GM18511 (cell line): ENCODE results near the gene PICALM.

Source experiments
- ATAC-seq: cut with Tn5 transposase; IDR thresholded peaks from one replicate; pipeline ENCODE4 v1.9.1; 2021; ENCODE audit warnings: mild to moderate bottlenecking, moderate library complexity; ENCODE audit not compliant: unreplicated experiment

The PICALM gene

GRCh38 chr11:86081455-86081854, 12.6 kb upstream of the PICALM start:
- ATAC-seq = no peak

DNA sequence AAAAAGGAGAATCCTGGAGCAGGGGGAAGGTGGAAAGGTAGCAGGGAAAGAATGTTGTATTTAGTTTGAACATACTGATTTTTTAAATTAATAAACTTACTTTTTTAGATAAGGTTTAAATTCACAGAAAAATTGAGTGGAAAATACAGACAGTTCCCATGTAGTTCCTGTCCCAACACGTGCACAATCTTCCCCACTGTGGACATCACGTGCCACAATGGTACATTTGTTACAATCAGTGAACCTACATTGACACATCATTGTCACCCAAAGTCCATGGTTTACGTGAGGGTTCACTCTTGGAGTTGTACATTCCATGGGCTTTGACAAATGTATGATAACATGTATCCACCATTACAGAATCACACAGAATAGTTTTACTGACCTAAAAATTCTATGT, 10.5 kb upstream of the PICALM start:
- no peak for ATAC-seq

DNA sequence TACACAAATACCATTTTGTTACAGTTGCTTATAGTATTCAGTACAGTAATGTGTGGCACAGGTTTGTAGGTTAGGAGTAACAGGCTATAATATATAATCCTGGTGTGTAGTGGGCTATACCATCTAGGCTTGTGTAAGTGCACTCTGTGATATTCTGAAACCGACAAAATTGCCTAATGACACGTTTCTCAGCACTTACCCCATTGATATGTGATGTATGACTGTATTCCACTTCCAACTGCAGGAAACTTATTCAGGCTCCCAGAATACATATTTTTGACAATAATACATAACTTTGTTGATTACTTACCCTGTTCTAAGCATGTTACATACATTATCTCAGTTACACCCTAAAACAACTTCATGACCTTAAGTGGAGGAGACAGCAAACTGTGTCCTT, 5.1 kb upstream of the PICALM start:
- no peak for ATAC-seq

- ATAC-seq = no peak
Observed at GRCh38 chr11:86072211-86072610, 3.3 kb upstream of the PICALM start.

DNA sequence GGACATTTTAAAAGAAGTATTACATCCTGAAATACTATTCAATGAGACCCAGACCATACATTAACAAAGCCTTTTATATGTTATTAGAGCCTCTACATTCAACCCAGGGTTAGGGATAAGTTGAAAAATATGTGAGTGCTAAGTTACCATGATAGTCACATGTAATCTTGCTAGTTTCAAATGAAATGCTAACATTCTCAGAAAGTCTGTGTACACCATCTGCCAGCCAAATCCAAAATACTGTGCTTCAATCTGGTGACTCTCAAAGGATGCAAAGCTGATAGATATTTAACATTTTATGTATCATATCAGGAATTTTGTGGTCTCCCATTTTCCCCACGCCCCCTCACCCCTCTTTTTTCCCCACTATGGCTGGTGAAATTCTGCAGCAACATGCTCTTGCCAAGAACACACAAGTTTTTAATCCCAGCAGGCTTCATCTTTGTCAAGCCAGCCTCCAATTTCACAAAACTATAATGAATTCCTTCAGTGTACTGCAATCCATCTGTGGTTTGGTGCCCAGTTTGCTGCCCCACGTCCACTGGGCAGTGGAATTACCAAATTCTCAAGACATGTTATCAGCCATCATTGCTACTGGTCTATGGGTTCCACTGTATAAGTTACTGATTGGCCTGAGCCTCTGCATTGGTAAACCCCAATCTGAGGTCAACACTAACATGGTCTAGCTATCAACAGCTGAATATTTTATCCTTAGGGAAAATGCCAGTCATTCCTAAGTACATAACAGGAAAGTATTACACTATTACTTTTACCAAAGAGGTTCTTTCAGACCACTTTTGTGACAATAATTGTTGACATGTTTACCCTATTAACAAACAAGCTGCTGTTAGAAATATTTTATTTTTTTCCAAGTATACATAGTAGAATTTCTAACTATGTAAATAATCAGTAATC, 1.5 kb upstream of the PICALM start:
- ATAC-seq = no peak

DNA sequence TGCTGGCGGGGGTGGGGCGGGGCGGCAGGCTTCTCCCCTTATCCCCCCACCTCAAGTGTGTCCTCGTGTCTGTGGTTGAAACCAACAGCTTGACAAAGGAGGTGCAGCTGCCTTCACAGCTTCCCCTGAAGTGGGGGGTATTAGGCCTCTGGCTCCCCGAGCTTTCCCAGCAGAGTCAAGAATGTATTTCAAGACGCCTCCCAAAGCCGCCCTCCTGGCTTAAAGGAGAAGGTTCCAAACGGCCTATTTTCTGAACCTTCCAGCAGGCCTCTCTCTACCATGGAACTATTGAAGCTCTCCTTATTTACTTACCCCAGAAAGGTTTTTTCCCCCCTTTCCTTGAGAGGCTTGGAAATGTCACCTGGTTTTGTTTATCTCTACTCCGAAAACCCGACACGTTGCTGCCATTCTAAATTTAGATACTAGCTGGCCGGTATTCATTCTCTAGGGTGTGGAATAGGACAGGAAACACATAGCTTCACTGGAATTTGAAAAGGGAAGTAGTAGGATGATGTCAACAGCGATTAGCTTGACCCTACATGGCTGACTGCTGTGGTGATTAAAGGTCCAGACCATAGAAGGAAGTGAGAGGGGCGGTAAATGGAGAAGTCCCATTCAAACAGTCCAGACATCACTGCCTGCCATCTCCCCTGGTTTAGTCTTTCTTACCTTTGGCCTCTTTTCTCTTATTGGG, 671 bp upstream of the PICALM start:
- peak; percentile 72 for ATAC-seq

DNA sequence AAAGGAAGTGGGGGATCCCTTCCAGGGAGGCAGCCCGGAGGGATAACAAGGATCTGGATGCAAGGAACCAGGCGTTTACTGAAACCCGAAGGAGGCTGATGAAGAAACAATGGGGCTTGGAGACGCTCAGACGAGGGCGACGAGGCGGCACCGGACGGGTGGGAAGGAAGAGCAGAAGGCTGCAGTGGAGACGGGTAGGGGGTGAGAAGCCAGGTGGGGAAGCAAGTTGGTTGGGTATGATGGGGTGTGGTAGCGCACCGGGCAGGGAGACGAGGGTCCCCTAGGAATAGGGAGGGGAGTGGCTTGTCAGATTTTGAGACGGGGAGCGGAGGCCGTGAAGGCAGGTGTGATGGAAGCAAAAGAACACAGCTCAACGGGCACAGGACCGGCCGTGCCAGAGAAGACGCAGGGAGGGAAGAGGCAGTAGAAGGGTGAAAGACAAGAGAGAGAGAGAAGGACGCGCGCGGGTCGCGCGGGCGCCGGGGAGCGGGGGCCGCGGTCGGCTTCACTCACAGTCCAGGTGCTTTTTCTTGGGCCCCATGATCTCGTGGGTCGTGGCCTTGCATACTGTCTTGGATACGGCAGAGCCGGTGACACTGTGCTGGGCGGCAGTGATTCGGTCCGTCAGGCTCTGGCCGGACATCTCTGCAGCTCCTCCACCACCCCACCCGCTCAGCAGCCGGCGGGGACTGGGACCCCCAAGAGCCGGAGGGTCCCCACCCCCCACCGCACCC, 579 bp downstream of the PICALM start:
- ATAC-seq = peak; percentile 10

DNA sequence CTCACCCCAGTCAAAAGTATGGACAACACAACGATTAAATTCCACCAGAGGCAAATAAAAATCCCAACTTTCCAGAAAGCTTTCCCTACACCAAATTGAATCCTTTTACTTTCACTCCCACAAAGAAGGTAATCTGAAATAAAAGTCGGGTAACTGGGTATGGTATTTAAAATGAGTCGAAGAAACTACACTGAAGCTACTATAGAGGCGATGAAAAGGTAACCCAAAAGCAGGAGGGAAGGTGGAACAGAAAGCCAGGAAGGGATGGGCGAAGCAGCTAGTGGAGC, 1.1 kb downstream of the PICALM start:
- no peak for ATAC-seq

- ATAC-seq = no peak
Observed at GRCh38 chr11:86067009-86067850, 1.7 kb downstream of the PICALM start.

DNA sequence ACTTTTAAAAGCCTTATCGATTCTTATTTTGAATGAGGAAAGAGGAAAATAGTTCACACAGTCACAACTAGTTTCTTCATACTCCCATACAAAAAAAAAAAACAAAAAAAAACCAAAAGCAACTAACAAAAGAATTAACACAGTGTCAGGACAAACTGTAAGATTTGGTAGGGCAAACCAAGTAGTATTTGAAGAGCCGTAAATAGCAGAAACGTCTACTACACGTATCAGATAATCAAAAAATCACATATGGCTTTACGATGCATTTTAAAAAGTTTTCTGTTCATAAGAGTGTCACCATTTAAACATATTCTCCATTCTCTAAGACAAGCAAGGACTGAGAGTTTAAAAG, 2.3 kb downstream of the PICALM start:
- no peak for ATAC-seq

- no peak for ATAC-seq
Observed at GRCh38 chr11:86066033-86066432, 2.9 kb downstream of the PICALM start.

DNA sequence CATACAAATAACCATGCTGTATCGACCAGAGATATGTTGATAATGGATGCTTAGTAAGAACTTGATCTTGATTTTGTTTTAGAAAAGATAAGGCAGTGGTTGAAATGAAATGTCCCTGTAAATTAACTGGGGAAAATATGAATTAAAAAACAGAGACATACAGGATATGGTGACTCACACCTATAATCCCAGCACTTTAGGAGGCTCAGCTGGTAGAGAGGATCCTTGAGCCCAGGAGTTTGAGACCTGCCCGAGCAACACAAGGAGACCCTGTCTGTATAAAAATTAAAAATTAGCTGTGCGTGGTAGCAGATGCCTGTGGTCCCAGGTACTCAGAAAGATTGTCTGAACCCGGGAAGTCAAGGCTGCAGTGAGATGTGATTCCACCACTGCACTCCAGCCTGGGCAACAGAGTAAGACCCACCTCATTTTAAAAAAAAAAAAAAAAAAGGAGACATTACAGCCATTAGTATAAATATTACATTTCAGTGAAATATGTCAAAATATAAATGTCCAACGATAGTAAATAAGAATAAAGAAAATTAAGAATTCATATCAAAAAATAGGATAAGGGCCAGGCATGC, 4.6 kb downstream of the PICALM start:
- no peak for ATAC-seq

DNA sequence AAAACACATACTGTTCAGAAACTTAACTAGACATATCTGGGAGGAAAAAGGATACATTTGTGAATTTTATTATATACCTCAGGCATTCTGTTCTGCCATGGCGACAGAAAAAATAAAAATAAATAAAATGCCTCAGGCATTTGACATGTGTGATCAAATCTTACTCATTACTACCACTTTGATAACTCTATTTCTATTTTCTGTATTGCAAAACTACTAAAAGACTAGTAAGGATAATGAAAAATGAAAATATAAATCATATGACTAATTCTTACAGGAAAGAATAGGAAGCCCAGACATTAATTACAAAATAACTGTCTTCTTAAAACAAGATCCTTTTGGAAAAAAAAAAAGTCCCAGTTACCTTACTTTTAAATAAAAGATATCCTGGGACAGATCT, 5.3 kb downstream of the PICALM start:
- ATAC-seq = no peak

GRCh38 chr11:86062719-86063118, 6.2 kb downstream of the PICALM start:
- no peak for ATAC-seq

DNA sequence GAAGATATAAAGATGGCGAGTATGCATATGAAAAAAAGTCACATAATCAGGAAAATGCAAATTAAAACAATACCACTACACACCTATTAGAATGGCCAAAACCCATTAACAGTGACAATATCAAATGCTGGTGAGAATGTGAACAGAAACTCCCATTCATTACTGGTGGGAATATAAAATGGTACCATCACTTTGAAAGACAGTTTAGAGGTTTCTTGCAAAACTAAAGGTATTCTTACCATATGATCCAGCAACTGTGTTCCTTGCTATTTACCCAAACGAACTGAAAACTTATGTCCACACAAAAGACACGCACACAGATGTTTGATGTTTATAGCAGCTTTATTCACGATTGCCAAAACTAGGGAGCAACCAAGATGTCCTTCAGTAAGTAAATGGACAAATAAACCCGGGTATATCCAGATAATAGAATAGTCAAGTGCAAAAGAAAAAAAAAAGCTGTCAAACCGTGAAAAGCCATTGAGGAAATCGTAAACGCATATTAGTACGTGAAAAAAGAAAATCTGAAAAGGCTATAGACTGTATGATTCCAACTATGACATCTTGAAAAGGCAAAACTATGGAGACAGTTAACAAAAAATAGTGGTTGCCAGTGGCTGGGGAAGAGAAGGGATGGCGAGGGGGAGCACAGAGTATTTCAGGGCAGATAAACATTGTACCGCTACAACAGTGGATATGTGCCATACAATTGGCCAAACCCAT, 7.2 kb downstream of the PICALM start:
- ATAC-seq = no peak

- ATAC-seq = no peak
Observed at GRCh38 chr11:86060544-86060943, 8.3 kb downstream of the PICALM start.

DNA sequence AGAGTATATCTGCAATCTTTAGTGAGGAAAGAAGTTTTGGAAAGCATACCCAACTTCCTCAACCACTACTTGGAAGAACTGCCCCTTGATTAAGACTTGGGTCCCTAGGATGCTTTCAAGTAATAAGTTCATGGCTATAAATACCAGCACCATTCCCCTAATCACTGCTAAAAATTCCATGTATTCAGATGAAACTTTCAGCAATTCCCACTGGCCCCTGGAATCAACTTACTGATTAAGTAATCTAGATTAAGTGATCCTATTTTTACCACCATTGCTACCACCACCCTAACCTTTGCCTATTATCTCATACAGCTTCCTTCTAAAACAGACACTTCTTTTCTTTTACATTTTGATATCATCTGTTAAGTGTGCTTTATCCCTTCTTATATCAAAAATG, 10.5 kb downstream of the PICALM start:
- no peak for ATAC-seq

GRCh38 chr11:86056351-86056854, 12.5 kb downstream of the PICALM start:
- ATAC-seq = no peak

GRCh38 chr11:86052693-86053641, 15.9 kb downstream of the PICALM start:
- no peak for ATAC-seq
